A549 (cell line): ENCODE data around the gene CYP1A2. TPM values are rescaled to one million over a fixed set of nuclear protein-coding genes. Genes with fewer than 3 reads are reported as not detected.

Source experiments
- ATAC-seq, 2 experiments: fragments of 200-7000 bp in 1 of 2; fragments of >200 bp in 1 of 2; cut with Nextera tagmentation in 1 of 2; cut with Tn5 transposase in 1 of 2; 3 replicates each; pipeline versions ENCODE4 v1.8.0 to v1.9.1; 2018 to 2020; ENCODE audit warnings: mild to moderate bottlenecking in 1 of 2, moderate library complexity in 1 of 2
- CTCF ChIA-PET: fragments of 300-600 bp; sonication (Branson Sonifier 250); formaldehyde crosslinking; extraction: SDS; loops from one replicate; lab custom pipeline; 2021; ENCODE audit warnings: antibody characterized with exemption, inconsistent platforms; lab: Yijun Ruan, JAX
- POLR2A ChIA-PET: fragments of 350-600 bp; formaldehyde crosslinking; extraction: SDS; loops from one replicate; lab custom pipeline; 2021; ENCODE audit warnings: antibody characterized with exemption, inconsistent platforms; lab: Yijun Ruan, JAX
- DNase-seq, 2 experiments: peaks; one replicate each; pipeline versions ENCODE4 v3.0.0 to v3.0.0-alpha.2; 2011 to 2016; ENCODE audit warnings: low read depth in 1 of 2, low spot score in 1 of 2
- FAIRE-seq: peaks from 2 replicates; lab custom pipeline; 2011; peaks lifted over from hg19 to GRCh38; lab: Jason Lieb, UNC
- H3K27ac ChIP-seq, 2 experiments: fragments of >200 bp; sonication (Bioruptor Twin); formaldehyde crosslinking; 3 replicates each; pipeline ENCODE4 v1.5.1; 2016 to 2017
- H3K4me1 ChIP-seq: fragments of >200 bp; sonication (Bioruptor Twin); formaldehyde crosslinking; 3 replicates; pipeline ENCODE4 v1.6.1; 2016
- H3K4me2 ChIP-seq: fragments of >200 bp; sonication (Bioruptor Twin); formaldehyde crosslinking; 3 replicates; pipeline ENCODE4 v1.6.1; 2016
- H3K4me3 ChIP-seq: fragments of >200 bp; sonication (Bioruptor Twin); formaldehyde crosslinking; 3 replicates; pipeline ENCODE4 v1.5.1; 2016
- H3K9me3 ChIP-seq: fragments of >200 bp; sonication (Bioruptor Twin); formaldehyde crosslinking; 3 replicates; pipeline ENCODE4 v1.6.1; 2016
- ATOH8 ChIP-seq: fragments of 250-450 bp; sonication (Bioruptor Pico); IDR thresholded peaks from 2 replicates; pipeline ENCODE4 v1.5.0; 2020; ENCODE audit warnings: low read depth, mild to moderate bottlenecking, moderate library complexity
- BHLHE40 ChIP-seq: IDR thresholded peaks from 2 replicates; pipeline ENCODE4 v1.6.1; 2012; ENCODE audit warnings: low read depth, low read length, inconsistent platforms
- CBX2 ChIP-seq: fragments of 200-600 bp; sonication (generic); IDR thresholded peaks from 2 replicates; pipeline ENCODE4 v1.6.1; 2016; ENCODE audit warnings: low read depth, mild to moderate bottlenecking, borderline replicate concordance
- CBX8 ChIP-seq: fragments of 200-600 bp; sonication (generic); IDR thresholded peaks from 2 replicates; pipeline ENCODE4 v1.6.1; 2016
- EHF ChIP-seq: fragments of 250-450 bp; sonication (Bioruptor Pico); IDR thresholded peaks from 2 replicates; pipeline ENCODE4 v1.5.0; 2020; ENCODE audit warnings: mild to moderate bottlenecking
- HDAC2 ChIP-seq: fragments of 200-600 bp; sonication (generic); IDR thresholded peaks from 2 replicates; pipeline ENCODE4 v1.6.1; 2016
- HEYL ChIP-seq: fragments of 250-450 bp; sonication (Bioruptor Pico); IDR thresholded peaks from 2 replicates; pipeline ENCODE4 v1.8.0; 2021; ENCODE audit warnings: mild to moderate bottlenecking, moderate library complexity
- JUNB ChIP-seq: fragments of >200 bp; sonication (Bioruptor Twin); formaldehyde crosslinking; IDR thresholded peaks from 2 replicates; pipeline ENCODE4 v1.6.1; 2016
- MAX ChIP-seq: IDR thresholded peaks from 2 replicates; pipeline ENCODE4 v1.6.1; 2012
- NPAS2 ChIP-seq: fragments of 250-450 bp; sonication (Bioruptor Pico); IDR thresholded peaks from 2 replicates; pipeline ENCODE4 v1.8.0; 2022; ENCODE audit warnings: mild to moderate bottlenecking, moderate library complexity, borderline replicate concordance
- PHF8 ChIP-seq: fragments of 200-600 bp; sonication (generic); IDR thresholded peaks from 2 replicates; pipeline ENCODE4 v1.6.1; 2016; ENCODE audit warnings: low read depth, mild to moderate bottlenecking, antibody characterized with exemption, moderate library complexity, borderline replicate concordance
- POLR2A ChIP-seq: IDR thresholded peaks from 2 replicates; pipeline ENCODE4 v1.6.1; 2012; ENCODE audit warnings: mild to moderate bottlenecking, low read length
- RAD21 ChIP-seq, 2 experiments: fragments of >200 bp in 1 of 2; sonication (Bioruptor Twin) in 1 of 2; formaldehyde crosslinking in 1 of 2; IDR thresholded peaks in 1 of 2; conservative IDR thresholded peaks in 1 of 2; 2 replicates in 1 of 2; 3 replicates in 1 of 2; pipeline ENCODE4 v1.6.1; 2012 to 2018; ENCODE audit warnings: inconsistent platforms in 1 of 2
- RARB ChIP-seq: fragments of 250-450 bp; sonication (Bioruptor Pico); IDR thresholded peaks from 2 replicates; pipeline ENCODE4 v1.8.0; 2021; ENCODE audit warnings: mild to moderate bottlenecking, moderate library complexity
- RCOR1 ChIP-seq: fragments of 150-350 bp; IDR thresholded peaks from 2 replicates; pipeline ENCODE4 v1.6.1; 2014; ENCODE audit warnings: antibody characterized with exemption, low read length, low read depth
- RFX5 ChIP-seq: fragments of 450-650 bp; IDR thresholded peaks from 2 replicates; pipeline ENCODE4 v1.7.1; 2014; ENCODE audit warnings: antibody characterized with exemption, mild to moderate bottlenecking, moderate library complexity
- SMC3 ChIP-seq: fragments of >200 bp; sonication (Bioruptor Twin); formaldehyde crosslinking; IDR thresholded peaks from 3 replicates; pipeline ENCODE4 v1.6.1; 2018; ENCODE audit warnings: inconsistent platforms
- TFCP2L1 ChIP-seq: fragments of 250-450 bp; sonication (Bioruptor Pico); IDR thresholded peaks from 2 replicates; pipeline ENCODE4 v1.5.0; 2021; ENCODE audit warnings: mild to moderate bottlenecking
- WGBS: methylation state at CpG from one replicate; pipeline ENCODE4 v1.1.6; 2017; ENCODE audit errors: missing lambda C conversion rate; 5-methylcytosine and 5-hydroxymethylcytosine counted together
- polyA plus RNA-seq, 4 experiments: library from polyadenylated mRNA; depleted of rRNA in 3 of 4; stranded (reverse); fragments of >200 nt; fragmentation: RNase III in 1 of 4; extraction: RNeasy Plus Mini Kit Qiagen cat#74134 plus additional on column Dnase treatment in 1 of 4; gene quantifications; 2 replicates in 3 of 4; 3 replicates in 1 of 4; pipeline ENCODE4 v1.2.3, GENCODE V29; 2011 to 2017
- TF ChIP-seq, protein P1 (sequence below): fragments of 150-350 bp; IDR thresholded peaks from 2 replicates; pipeline ENCODE4 v1.6.1; 2014; ENCODE audit warnings: low read depth, mild to moderate bottlenecking, low read length
- TF ChIP-seq, protein P2 (sequence below): fragments of 450-650 bp; IDR thresholded peaks from 2 replicates; pipeline ENCODE4 v1.6.1; 2014; ENCODE audit warnings: antibody characterized with exemption
- TF ChIP-seq, protein P3 (sequence below): fragments of 250-450 bp; sonication (Bioruptor Pico); IDR thresholded peaks from 2 replicates; pipeline ENCODE4 v1.5.0; 2021; ENCODE audit warnings: mild to moderate bottlenecking, moderate library complexity, borderline replicate concordance
- TF ChIP-seq, protein P4 (sequence below): IDR thresholded peaks from 2 replicates; pipeline ENCODE4 v1.6.1; 2012; ENCODE audit warnings: low read depth, borderline replicate concordance
- TF ChIP-seq, protein P5 (sequence below): IDR thresholded peaks from 2 replicates; pipeline ENCODE4 v1.6.1; 2012
- TF ChIP-seq, protein P6 (sequence below): fragments of >200 bp; sonication (Bioruptor Twin); formaldehyde crosslinking; IDR thresholded peaks from 2 replicates; pipeline ENCODE4 v1.6.1; 2016

The CYP1A2 gene
- polyA plus RNA-seq, 2 of the 4 experiments (the other 2 are of a cell fraction) = not detected

GRCh38 chr15:74789741-74790079, 41.1 kb downstream of the CYP1A2 start (continued):
- TF ChIP-seq, protein P1, sequence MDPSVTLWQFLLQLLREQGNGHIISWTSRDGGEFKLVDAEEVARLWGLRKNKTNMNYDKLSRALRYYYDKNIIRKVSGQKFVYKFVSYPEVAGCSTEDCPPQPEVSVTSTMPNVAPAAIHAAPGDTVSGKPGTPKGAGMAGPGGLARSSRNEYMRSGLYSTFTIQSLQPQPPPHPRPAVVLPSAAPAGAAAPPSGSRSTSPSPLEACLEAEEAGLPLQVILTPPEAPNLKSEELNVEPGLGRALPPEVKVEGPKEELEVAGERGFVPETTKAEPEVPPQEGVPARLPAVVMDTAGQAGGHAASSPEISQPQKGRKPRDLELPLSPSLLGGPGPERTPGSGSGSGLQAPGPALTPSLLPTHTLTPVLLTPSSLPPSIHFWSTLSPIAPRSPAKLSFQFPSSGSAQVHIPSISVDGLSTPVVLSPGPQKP = no peak
- TF ChIP-seq PHF8 (no peak), JUNB (no peak), BHLHE40 (no peak), POLR2A (no peak)
- TF ChIP-seq, all 56 proteins: peak for 0

DNA sequence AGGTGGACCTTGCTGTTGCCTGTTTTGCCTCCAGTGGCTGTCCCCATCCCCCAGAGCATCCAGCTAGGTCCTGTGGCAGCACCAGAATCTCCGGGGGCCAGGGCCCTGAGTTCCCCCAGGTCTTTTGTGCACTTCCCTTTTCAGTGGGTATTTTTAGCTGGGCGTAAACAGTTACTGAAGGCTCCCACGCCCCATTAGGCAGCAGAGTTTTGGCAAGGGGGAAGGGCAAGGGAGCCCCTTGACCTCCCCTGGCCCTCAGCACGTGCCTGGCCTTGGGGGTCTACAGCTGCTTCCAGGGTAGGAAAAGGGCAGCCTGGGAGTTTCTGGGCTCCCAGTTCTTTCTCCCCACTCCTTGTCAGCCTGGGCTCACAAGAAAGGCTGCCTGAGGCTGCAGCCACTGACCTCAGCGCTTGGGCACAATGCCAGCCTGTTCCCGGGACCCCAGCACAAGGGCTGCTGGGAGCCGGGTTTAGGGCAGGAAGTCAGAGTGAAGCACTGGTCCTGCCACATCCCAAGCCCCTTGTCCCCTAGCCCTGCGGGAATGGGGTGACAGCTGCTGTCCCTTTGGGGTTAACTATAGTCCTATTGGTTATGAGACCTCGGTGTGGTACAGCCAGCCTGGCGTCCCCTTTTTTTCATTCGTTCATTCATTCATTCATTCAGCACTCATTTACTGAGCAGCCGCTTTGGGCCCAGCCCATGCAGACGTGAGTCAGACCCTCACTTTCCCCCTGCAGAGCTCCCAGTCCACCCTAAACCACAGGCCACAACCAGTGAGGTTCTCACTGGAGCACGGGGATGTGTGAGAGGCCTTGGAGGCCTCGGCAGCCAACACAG, 41.7 kb downstream of the CYP1A2 start:
- 75% methylated on average over 15 of the region's 15 CpGs for WGBS
- POLR2A ChIA-PET = no interaction called here
- H3K9me3 ChIP-seq = no peaks in the 10 kb centered on the region
- peaks cover 17% of the 10 kb centered on the region; the same call in 1 of the 3 replicates for H3K4me1 ChIP-seq
- H3K4me3 ChIP-seq = no peak overlapping the region
- FAIRE-seq = no peak
- no peak for DNase-seq
- TF ChIP-seq, protein P2, sequence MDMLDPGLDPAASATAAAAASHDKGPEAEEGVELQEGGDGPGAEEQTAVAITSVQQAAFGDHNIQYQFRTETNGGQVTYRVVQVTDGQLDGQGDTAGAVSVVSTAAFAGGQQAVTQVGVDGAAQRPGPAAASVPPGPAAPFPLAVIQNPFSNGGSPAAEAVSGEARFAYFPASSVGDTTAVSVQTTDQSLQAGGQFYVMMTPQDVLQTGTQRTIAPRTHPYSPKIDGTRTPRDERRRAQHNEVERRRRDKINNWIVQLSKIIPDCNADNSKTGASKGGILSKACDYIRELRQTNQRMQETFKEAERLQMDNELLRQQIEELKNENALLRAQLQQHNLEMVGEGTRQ = no peak
- TF ChIP-seq, protein P3, sequence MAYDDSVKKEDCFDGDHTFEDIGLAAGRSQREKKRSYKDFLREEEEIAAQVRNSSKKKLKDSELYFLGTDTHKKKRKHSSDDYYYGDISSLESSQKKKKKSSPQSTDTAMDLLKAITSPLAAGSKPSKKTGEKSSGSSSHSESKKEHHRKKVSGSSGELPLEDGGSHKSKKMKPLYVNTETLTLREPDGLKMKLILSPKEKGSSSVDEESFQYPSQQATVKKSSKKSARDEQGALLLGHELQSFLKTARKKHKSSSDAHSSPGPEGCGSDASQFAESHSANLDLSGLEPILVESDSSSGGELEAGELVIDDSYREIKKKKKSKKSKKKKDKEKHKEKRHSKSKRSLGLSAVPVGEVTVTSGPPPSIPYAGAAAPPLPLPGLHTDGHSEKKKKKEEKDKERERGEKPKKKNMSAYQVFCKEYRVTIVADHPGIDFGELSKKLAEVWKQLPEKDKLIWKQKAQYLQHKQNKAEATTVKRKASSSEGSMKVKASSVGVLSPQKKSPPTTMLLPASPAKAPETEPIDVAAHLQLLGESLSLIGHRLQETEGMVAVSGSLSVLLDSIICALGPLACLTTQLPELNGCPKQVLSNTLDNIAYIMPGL = no peak
- no peak for TF ChIP-seq RAD21 (conservative IDR thresholded peaks at IDR 0.05 in 1 of 2, IDR thresholded peaks at IDR 0.05 in 1 of 2)
- no peak for TF ChIP-seq TFCP2L1 (CRISPR knock-in tag)
- TF ChIP-seq BHLHE40 = no peak
- TF ChIP-seq RARB = no peak
- no peak for TF ChIP-seq JUNB
- no peak for TF ChIP-seq HEYL (CRISPR knock-in tag)
- TF ChIP-seq EHF (CRISPR knock-in tag) = no peak
- TF ChIP-seq, protein P4, sequence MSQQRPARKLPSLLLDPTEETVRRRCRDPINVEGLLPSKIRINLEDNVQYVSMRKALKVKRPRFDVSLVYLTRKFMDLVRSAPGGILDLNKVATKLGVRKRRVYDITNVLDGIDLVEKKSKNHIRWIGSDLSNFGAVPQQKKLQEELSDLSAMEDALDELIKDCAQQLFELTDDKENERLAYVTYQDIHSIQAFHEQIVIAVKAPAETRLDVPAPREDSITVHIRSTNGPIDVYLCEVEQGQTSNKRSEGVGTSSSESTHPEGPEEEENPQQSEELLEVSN = no peak
- no peak for TF ChIP-seq NPAS2 (CRISPR knock-in tag)
- no peak for TF ChIP-seq ATOH8
- no peak for TF ChIP-seq HDAC2
- TF ChIP-seq RFX5 = no peak
- TF ChIP-seq, all 56 proteins: peak for 0
- CTCF ChIA-PET = interaction anchor here (65.6 to 66.7 kb wide), 2 partner anchors 1 to 29 kb away, joined by 1908 read pairs; partner anchors contain the start of genes CPLX3, CSK, LMAN1L and ULK3
- Histone ChIP-seq H3K4me2 (no peak overlapping the region), H3K27ac (peak overlapping the region in 1 of 2 experiments; percentile 40; a peak in 2 of 6 replicates)
- no peak for ATAC-seq

GRCh38 chr15:74791007-74791406, 42.4 kb downstream of the CYP1A2 start:
- H3K27ac ChIP-seq = no peak overlapping the region
- peaks cover 17% of the 10 kb centered on the region; the same call in 1 of the 3 replicates for H3K4me1 ChIP-seq
- no peaks in the 10 kb centered on the region for H3K9me3 ChIP-seq
- no peak overlapping the region for H3K4me2 ChIP-seq
- 56% methylated on average over 1 of the region's 1 CpG for WGBS
- POLR2A ChIA-PET = no interaction called here
- ATAC-seq = no peak
- CTCF ChIA-PET = interaction anchor here (65.6 to 66.7 kb wide), 2 partner anchors 0 to 28 kb away, joined by 1908 read pairs; partner anchors contain the start of genes CPLX3, CSK, LMAN1L and ULK3
- no peak for DNase-seq
- no peak for FAIRE-seq
- no peak overlapping the region for H3K4me3 ChIP-seq
- TF ChIP-seq CBX8 (no peak), CBX2 (no peak), RCOR1 (no peak), MAX (no peak), RFX5 (no peak), SMC3 (no peak), TFCP2L1 (CRISPR knock-in tag) (no peak)
- TF ChIP-seq, protein P5, sequence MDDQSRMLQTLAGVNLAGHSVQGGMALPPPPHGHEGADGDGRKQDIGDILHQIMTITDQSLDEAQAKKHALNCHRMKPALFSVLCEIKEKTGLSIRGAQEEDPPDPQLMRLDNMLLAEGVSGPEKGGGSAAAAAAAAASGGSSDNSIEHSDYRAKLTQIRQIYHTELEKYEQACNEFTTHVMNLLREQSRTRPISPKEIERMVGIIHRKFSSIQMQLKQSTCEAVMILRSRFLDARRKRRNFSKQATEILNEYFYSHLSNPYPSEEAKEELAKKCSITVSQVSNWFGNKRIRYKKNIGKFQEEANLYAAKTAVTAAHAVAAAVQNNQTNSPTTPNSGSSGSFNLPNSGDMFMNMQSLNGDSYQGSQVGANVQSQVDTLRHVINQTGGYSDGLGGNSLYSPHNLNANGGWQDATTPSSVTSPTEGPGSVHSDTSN = no peak
- TF ChIP-seq, protein P6, sequence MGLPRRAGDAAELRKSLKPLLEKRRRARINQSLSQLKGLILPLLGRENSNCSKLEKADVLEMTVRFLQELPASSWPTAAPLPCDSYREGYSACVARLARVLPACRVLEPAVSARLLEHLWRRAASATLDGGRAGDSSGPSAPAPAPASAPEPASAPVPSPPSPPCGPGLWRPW = no peak
